Measurements from ENCODE around the gene SIPA1L3. TPM values are rescaled to one million over a fixed set of nuclear protein-coding genes. Genes with fewer than 3 reads are reported as not detected.
A peak's percentile ranks its signal among the peaks of the same experiment; 100 is the strongest.
"Not testable (repeated sequence)": the region's sequence is repeated elsewhere in the genome, so short reads cannot be mapped to it uniquely, and the experiment has no call there.

SIPA1L3 gene
- total RNA-seq (2014; rRNA removed), result 30.4 and 32.8 TPM in 2 replicates
- 19.2 TPM for polyA plus RNA-seq (2012)

GRCh38 chr19:37906869-37907734 lies at the start of gene SIPA1L3:
SIPA1L3 (plus strand) TSS chr19:37907208; CDS start chr19:38081566, 174,358 bp downstream.
- DNase-seq (ENCODE audit: low read depth), result peak; percentile 94

GRCh38 chr19:37864501-37864900 lies 42.5 kb upstream of the SIPA1L3 start:
- no peak for DNase-seq (ENCODE audit: low read depth)

- not testable (repeated sequence) for DNase-seq (ENCODE audit: low read depth)
Measured at GRCh38 chr19:37865930-37866329, 41.1 kb upstream of the SIPA1L3 start.

DNA sequence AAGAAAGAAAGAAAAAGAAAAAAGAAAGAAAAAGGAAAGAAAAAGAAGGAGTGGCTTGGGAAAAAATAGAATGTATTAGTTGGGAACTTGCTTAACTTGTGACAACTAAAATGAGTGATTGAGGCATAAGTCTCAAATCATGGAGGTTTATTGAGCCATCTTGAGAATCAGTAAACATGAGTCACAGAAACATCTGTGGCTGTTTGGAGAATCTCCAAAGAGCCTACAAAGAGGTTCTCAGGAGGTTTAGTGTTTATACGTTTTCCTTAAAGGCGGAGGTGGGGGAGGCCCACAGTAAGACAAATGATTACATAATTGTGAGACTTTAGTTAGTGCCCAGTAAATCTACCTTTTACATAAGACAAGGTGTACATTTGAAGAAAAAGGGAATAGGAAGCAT lies 39.2 kb upstream of the SIPA1L3 start:
- DNase-seq (ENCODE audit: low read depth), result peak; percentile 87

DNA sequence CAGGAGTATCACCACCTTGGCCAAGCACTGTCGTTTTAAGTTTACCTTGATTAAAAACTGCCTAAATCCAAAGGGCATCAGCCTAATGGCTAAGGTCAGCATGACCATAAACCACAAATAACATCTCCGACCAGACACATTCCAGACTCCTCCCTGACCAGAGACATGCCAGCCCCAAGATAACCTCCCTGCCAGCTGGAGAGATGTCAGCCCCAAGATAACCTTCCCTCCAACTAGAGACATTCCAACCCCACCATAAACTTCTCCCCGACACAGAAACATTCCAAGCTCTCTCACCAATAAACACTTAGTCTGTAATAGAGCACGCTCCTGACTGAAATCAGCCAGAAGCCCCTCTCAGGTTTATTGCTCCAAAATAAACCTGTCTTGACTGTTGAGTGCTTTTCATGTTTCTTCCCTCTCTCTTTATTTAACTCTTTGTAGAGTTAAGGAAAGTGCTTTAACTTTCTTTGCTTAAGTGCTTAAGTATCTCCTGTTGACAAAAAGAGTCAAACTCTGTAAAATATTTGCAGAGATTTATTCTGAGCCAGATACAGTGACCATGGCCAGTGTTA lies 37.2 kb upstream of the SIPA1L3 start:
- DNase-seq (ENCODE audit: low read depth), result no peak

GRCh38 chr19:37872383-37872782 lies 34.6 kb upstream of the SIPA1L3 start:
- DNase-seq (ENCODE audit: low read depth), result no peak

DNA sequence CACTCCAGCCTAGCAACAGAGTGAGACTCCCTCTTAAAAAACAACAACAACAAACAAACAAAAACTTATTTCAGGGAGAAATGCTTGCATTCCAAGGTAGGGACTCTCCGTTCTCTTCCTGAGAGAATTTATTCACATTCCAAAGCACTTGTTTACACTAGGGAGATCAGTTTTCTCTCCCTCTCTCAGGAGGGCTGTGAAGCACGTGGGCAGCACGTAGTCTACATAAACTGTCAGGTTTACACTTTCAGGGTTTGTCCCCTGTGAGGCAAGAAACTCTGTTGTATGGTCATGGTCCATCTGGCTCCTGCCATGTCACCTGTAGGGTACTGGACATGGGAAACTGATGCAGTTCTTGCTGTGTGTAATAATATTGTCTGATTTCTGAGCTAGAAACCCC lies 32.2 kb upstream of the SIPA1L3 start:
- peak; percentile 1 for DNase-seq (ENCODE audit: low read depth)

GRCh38 chr19:37876032-37876431 lies 31.0 kb upstream of the SIPA1L3 start:
- DNase-seq (ENCODE audit: low read depth), result no peak

DNA sequence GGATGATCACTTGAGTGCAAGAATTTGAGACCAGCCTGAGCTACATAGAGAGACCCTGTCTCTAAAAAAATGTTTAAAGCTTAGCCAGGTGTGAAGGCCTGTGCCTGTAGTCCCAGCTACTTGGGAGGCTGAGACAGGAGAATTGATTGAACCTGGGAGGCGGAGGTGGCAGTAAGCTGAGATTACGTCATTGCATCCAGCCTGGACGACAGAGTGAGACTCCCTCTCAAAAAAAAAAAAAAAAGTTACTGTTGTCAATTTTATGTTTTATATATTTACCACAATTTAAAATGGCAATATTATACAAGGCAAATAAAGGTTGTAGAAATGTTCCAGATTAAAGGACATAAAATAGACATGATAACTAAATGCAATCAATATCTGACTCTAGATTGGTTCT lies 29.9 kb upstream of the SIPA1L3 start:
- no peak for DNase-seq (ENCODE audit: low read depth)

DNA sequence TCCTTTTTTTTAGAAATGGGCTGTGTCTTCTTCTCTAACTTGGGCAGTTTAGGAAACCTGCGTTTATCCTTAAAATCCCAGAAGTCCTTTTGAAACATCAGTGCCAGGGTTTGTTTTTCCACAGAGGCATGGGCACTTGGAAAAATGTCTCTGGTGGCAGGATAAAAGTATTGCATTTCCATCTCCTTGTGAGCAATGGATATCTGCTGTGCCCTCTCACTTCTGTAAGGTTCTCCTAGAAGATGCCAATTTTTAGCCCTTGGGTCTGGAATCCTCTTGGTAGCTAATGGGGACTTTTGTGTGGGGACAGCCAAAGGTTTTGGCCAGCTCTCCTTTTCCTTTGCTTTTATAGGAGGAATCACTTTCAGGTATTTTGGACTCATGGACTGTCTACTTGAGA lies 21.6 kb upstream of the SIPA1L3 start:
- DNase-seq (ENCODE audit: low read depth), result no peak

DNA sequence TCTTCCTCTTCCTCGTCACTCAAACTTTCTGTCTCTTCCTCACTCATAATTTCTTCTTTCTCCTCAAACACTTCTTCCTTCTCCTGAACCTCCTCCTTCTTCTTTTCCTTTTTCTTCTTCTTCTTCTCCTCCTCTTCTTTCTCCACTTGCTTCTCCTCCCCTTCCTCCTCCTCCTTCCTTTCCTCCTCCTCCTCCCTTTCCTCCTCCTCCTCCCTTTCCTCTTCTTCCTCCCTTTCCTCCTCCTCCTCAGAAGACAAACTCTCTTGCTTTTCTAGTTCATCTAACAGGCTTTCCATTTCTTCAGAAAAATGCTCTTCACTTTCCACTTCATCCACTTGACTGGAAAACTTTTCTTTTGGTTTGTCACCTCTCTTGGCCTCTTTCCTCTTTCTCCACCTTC lies 20.4 kb upstream of the SIPA1L3 start:
- no peak for DNase-seq (ENCODE audit: low read depth)

- peak; percentile 12 for DNase-seq (ENCODE audit: low read depth)
Measured at GRCh38 chr19:37893845-37894575, 13.0 kb upstream of the SIPA1L3 start.

DNA sequence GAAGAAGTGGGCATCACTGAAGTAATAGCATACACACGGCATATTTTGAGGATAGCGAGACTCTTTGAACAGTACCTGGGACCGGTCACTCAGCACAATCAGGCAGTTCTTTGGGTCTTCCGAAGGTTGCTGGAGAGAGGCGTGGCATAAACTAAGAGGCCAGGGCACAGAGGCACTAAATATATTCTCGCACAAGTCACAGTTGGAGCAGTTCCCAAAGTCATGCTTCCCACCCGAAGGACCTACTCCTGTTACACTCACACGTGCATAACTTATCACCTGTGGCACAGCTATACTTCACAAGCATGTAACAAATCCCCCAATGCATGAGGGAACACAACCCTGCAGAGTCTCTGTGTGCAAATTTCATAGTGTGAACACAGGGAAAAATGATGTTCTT lies 10.8 kb upstream of the SIPA1L3 start:
- DNase-seq (ENCODE audit: low read depth), result no peak

- DNase-seq (ENCODE audit: low read depth), result no peak
Measured at GRCh38 chr19:37899453-37899852, 7.6 kb upstream of the SIPA1L3 start.

GRCh38 chr19:37899966-37900365 lies 7.0 kb upstream of the SIPA1L3 start:
- no peak for DNase-seq (ENCODE audit: low read depth)

- peak; percentile 55 for DNase-seq (ENCODE audit: low read depth)
Measured at GRCh38 chr19:37902668-37903067, 4.3 kb upstream of the SIPA1L3 start.

DNA sequence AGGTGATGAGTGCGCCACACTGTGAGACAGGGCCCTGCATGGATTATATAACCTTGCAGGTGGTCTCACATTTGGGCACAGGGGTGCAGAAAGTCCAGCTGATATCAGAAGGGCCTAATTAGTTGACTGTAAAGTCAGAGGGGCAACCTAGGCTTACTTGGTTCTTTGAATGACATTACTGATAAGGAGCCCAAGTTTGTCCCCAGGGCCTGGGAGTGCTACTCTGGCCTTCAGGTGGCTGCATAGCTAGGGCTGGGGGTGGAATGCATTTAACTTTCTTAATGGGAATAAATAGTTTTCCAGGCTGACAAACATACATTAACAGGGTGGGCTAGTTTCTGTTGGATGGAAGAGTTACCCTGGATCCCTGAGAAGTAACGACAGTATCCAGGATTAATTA lies 3.9 kb upstream of the SIPA1L3 start:
- DNase-seq (ENCODE audit: low read depth), result no peak

DNA sequence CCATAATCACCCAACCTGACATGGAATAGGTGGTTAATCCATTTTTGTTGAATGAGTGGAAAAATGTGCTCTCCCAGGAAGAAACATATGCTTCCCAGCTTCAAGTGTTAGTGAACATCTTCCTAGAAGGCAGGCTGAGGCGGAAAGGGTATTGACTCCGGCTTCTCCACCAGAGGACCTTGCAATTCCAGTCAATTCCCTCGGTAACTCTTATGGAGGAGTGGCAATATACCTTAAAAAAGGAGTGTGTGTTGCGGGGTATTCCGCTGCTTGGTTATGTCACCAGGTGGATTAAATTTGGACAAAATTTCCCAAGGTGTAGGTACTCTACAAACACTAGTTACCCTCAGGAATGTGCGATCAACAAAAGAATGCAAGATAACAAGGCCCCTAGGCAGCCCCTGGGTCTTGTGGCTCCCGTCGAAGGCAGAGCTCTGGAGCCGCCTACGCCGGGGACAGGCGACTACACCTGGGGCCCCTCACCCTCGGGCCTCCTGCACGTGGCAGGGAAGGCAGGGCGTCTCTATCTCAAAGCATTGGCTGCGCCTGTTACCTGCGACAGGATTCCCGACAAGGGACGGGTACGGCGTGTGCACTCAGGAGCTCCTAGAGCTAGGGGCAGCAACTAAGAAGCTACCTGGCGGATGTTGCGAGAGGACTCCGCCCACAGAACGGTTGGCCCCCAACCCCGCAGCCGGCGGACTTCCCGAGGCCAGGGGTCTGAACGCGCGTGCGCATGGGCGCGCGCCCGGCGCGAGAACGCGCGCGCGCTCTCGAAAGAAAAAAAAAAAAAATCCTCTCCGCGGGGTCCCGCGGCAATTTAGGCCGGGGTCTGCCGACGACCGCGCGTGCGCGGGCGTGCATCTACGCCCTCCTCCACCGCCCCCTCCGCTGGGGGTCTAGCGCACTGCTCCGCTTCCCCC lies 801 bp upstream of the SIPA1L3 start, which contains the start of gene WDR87:
Gene WDR87, minus strand, starts transcription at position 649 of the 923 bp plus-strand sequence. CDS start 8,355 bp downstream, outside the sequence.
- no peak for DNase-seq (ENCODE audit: low read depth)

DNA sequence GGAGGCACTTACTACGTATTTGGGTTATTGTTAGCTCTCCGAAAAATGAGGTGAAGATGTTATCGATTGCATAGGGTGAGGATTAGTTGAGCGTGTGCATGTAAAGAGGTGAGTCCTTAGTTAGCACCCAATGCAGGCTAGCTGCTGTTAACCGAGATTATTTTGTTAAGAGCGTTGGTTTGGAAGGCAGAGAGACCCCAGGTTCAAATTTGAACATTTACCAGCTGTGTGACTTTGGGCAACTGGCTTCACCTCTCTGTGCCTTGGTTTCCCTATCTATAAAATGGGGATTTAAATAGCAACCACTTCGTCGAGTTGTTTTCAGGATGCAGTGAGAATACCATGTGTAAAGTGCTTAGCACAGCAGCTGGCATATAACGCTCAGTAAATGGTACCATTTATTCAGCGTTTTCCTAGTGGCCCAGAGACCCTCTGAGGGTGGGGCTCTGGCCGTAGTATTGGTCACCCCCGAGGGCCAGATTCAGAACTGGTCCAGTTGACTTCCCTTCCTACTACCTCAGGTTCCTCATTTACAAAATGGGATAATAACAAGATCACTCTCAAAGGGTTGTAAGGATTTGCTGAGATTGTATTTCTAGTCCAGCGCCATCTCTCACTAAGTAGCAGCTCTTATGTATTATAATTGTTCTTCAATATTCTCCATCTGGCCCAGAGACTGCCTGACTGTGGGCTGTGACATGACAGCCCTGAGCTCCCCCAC lies 887 bp downstream of the SIPA1L3 start:
- DNase-seq (ENCODE audit: low read depth), result no peak

GRCh38 chr19:37909661-37910199 lies 2.7 kb downstream of the SIPA1L3 start:
- no peak for DNase-seq (ENCODE audit: low read depth)
